GM12878 (cell line): ENCODE data around the gene CSK. TPM values are rescaled to one million over a fixed set of nuclear protein-coding genes. Genes with fewer than 3 reads are reported as not detected.

ENCODE experiments used
- ATAC-seq: fragments of 200-7000 bp; cut with Tn5 transposase; 3 replicates; pipeline ENCODE4 v1.9.1; 2020; ENCODE audit warnings: mild to moderate bottlenecking, moderate library complexity
- BruUV-seq: library from RNA; stranded (reverse); fragments of 400-500 nt; replicated peaks from 2 replicates; lab custom pipeline; 2021; lab: Mats Ljungman, UMichigan
- CTCF ChIA-PET: fragments of 300-600 bp; sonication (Branson Sonifier 250); formaldehyde crosslinking; extraction: SDS; loops from one replicate; lab custom pipeline; 2021; ENCODE audit warnings: inconsistent platforms; lab: Yijun Ruan, JAX
- POLR2A ChIA-PET: fragments of 350-600 bp; formaldehyde crosslinking; extraction: SDS; loops from one replicate; lab custom pipeline; 2021; ENCODE audit warnings: inconsistent platforms; lab: Charles Lee
- RAD21 ChIA-PET: fragments of 300-600 bp; sonication (Branson Sonifier 250); formaldehyde crosslinking; loops from one replicate; lab custom pipeline; 2023; ENCODE audit warnings: antibody characterized with exemption; ENCODE audit not compliant: unreplicated experiment; lab: Charles Lee
- SMC1A ChIA-PET: fragments of 300-600 bp; sonication (Branson Sonifier 250); formaldehyde crosslinking; loops from one replicate; lab custom pipeline; 2023; ENCODE audit not compliant: unreplicated experiment, uncharacterized antibody; lab: Charles Lee
- DNase-seq: peaks from one replicate; pipeline ENCODE4 v3.0.0-alpha.2; 2011; ENCODE audit warnings: low read depth, low spot score
- FAIRE-seq: peaks from 3 replicates; lab custom pipeline; 2011; peaks lifted over from hg19 to GRCh38; lab: Jason Lieb, UNC
- H2AFZ ChIP-seq: 2 replicates; pipeline ENCODE4 v1.6.0; 2011; ENCODE audit warnings: low read depth, low read length, control low read depth; ENCODE audit not compliant: control insufficient read depth
- H3K27ac ChIP-seq: 2 replicates; pipeline ENCODE4 v1.5.1; 2011; ENCODE audit warnings: control low read depth; ENCODE audit not compliant: control insufficient read depth, insufficient read depth
- H3K27me3 ChIP-seq, 2 experiments: replicated peaks in 1 of 2; 2 replicates each; pipeline versions ENCODE4 v1.6.0 to v1.6.1; 2011; ENCODE audit warnings: low read length in 1 of 2; ENCODE audit not compliant: control insufficient read depth in 2 of 2, insufficient read depth in 2 of 2
- H3K36me3 ChIP-seq, 2 experiments: 2 replicates each; pipeline ENCODE4 v1.5.1; 2011; ENCODE audit warnings: low read length in 1 of 2; ENCODE audit not compliant: control insufficient read depth in 2 of 2, insufficient read depth in 2 of 2
- H3K4me1 ChIP-seq: 2 replicates; pipeline ENCODE4 v1.6.1; 2011; ENCODE audit warnings: mild to moderate bottlenecking, low read length, moderate library complexity, mixed read lengths; ENCODE audit not compliant: control insufficient read depth, insufficient read depth
- H3K4me2 ChIP-seq: 2 replicates; pipeline ENCODE4 v1.6.0; 2011; ENCODE audit warnings: control low read depth; ENCODE audit not compliant: control insufficient read depth, insufficient read depth
- H3K4me3 ChIP-seq: fragments of 200-600 bp; sonication (generic); 2 replicates; pipeline ENCODE4 v1.5.1; 2016
- H3K79me2 ChIP-seq: 2 replicates; pipeline ENCODE4 v1.6.0; 2011; ENCODE audit warnings: low read length; ENCODE audit not compliant: control insufficient read depth, insufficient read depth
- H3K9ac ChIP-seq: 2 replicates; pipeline ENCODE4 v1.8.0; 2011; ENCODE audit warnings: low read length, control low read depth, mixed read lengths; ENCODE audit not compliant: control insufficient read depth, insufficient read depth
- H3K9me3 ChIP-seq: replicated peaks from 3 replicates; pipeline ENCODE4 v1.5.1; 2011; ENCODE audit warnings: mild to moderate bottlenecking, low read length; ENCODE audit not compliant: control insufficient read depth, insufficient read depth
- H4K20me1 ChIP-seq: 2 replicates; pipeline ENCODE4 v1.6.0; 2011; ENCODE audit not compliant: control insufficient read depth, insufficient read depth
- E4F1 ChIP-seq: fragments of 450-650 bp; IDR thresholded peaks from 2 replicates; pipeline ENCODE4 v1.6.1; 2018; ENCODE audit warnings: borderline replicate concordance, mild to moderate bottlenecking; ENCODE audit not compliant: partially characterized antibody
- EP300 ChIP-seq, 2 experiments: fragments of 150-350 bp in 1 of 2; IDR thresholded peaks; 2 replicates each; pipeline ENCODE4 v1.6.1; 2011 to 2012; ENCODE audit warnings: low read depth in 2 of 2, low read length in 2 of 2, borderline replicate concordance in 1 of 2, improper control_type of control experiment in 1 of 2, inconsistent platforms in 1 of 2; ENCODE audit not compliant: control insufficient read depth in 1 of 2
- ETV6 ChIP-seq, 2 experiments: fragments of 450-650 bp in 1 of 2; IDR thresholded peaks in 1 of 2; conservative IDR thresholded peaks in 1 of 2; 2 replicates each; pipeline ENCODE4 v1.6.1; 2014; ENCODE audit warnings: antibody characterized with exemption in 1 of 2, borderline replicate concordance in 1 of 2, low read depth in 1 of 2, mild to moderate bottlenecking in 1 of 2, moderate library complexity in 1 of 2
- GABPA ChIP-seq: IDR thresholded peaks from 2 replicates; pipeline ENCODE4 v1.6.1; 2014; ENCODE audit warnings: antibody characterized with exemption, low read depth, mild to moderate bottlenecking, inconsistent platforms
- NFIC ChIP-seq: IDR thresholded peaks from 2 replicates; pipeline ENCODE4 v1.6.1; 2012; ENCODE audit warnings: low read depth, mild to moderate bottlenecking, inconsistent platforms, low read length, moderate library complexity
- POLR2A ChIP-seq: IDR thresholded peaks from 2 replicates; pipeline ENCODE4 v1.6.1; 2011; ENCODE audit warnings: low read depth, mild to moderate bottlenecking, low read length
- RELA ChIP-seq: fragments of 450-650 bp; IDR thresholded peaks from 2 replicates; pipeline ENCODE4 v1.8.0; 2014; ENCODE audit warnings: borderline replicate concordance; ENCODE audit not compliant: partially characterized antibody
- SMAD1 ChIP-seq: fragments of 450-650 bp; IDR thresholded peaks from 2 replicates; pipeline ENCODE4 v1.6.1; 2018; ENCODE audit warnings: mild to moderate bottlenecking, low read depth; ENCODE audit not compliant: partially characterized antibody
- SP1 ChIP-seq: IDR thresholded peaks from one replicate; pipeline ENCODE4 v1.6.1; 2011; ENCODE audit warnings: low read depth, low read length
- SUZ12 ChIP-seq: fragments of 200-600 bp; sonication (generic); IDR thresholded peaks from one replicate; pipeline ENCODE4 v1.6.1; 2018; ENCODE audit warnings: antibody characterized with exemption, mild to moderate bottlenecking; ENCODE audit not compliant: unreplicated experiment
- ZNF592 ChIP-seq: fragments of 450-650 bp; IDR thresholded peaks from 2 replicates; pipeline ENCODE4 v1.6.1; 2017; ENCODE audit warnings: mild to moderate bottlenecking, moderate library complexity
- WGBS: methylation state at CpG from one replicate; pipeline ENCODE4 v1.1.6; 2016; ENCODE audit warnings: low lambda C conversion rate; ENCODE audit not compliant: insufficient replicate concordance, insufficient coverage; ENCODE audit errors: missing lambda C conversion rate; 5-methylcytosine and 5-hydroxymethylcytosine counted together
- in situ Hi-C: fragments of 300-500 bp; cut with MboI; formaldehyde crosslinking; loops from 9 replicates; pipeline ENCODE4 v1.14.3; 2018; ENCODE audit warnings: mixed read lengths
- intact Hi-C: fragments of 100-400 bp; cut with micrococcal nuclease; formaldehyde crosslinking; loops from one replicate; pipeline ENCODE4 v1.14.2; 2022; ENCODE audit not compliant: unreplicated experiment
- polyA plus RNA-seq, 11 experiments: library from polyadenylated mRNA; depleted of rRNA in 4 of 11; unstranded in 6 of 11; stranded (reverse) in 5 of 11; fragments of >200 nt; fragmentation: Nextera tagmentation in 4 of 11; fragmentation: Illumina TruSeq in 1 of 11; extraction: Ambion mirVana in 4 of 11; extraction: Trizol in 1 of 11; gene quantifications; 1 replicate in 1 of 11; 2 replicates in 10 of 11; pipeline versions ENCODE4 v1.2.1 to v1.2.3, GENCODE V29; 2011 to 2016; ENCODE audit warnings: inconsistent platforms in 2 of 11, missing spikeins in 2 of 11, low read depth in 1 of 11
- total RNA-seq, 4 experiments: library from RNA; depleted of rRNA in 3 of 4; stranded (reverse); fragments of >200 nt in 3 of 4; fragmentation: Illumina TruSeq in 1 of 4; extraction: Trizol in 1 of 4; gene quantifications; 2 replicates each; pipeline versions ENCODE4 v1.2.1 to v1.2.3, GENCODE V29; 2013 to 2021
- TF ChIP-seq, protein P1 (sequence below): fragments of 150-350 bp; IDR thresholded peaks from 2 replicates; pipeline ENCODE4 v1.6.1; 2014; ENCODE audit warnings: mild to moderate bottlenecking, low read depth, low read length

The CSK gene
- total and polyA plus RNA-seq, 10 of the 15 experiments (the other 5 are each of a cell fraction or from before 2014, with no cell fraction given) = 3.4 to 327 (median 75.8) TPM

GRCh38 chr15:74790080-74790916 lies 8.4 kb downstream of the CSK start:
- Histone ChIP-seq H3K36me3 (peaks cover 13 to 14% of the 10 kb centered on the region in 2 experiments; a peak in 3 of 4 replicates), H4K20me1 (no peaks in the 10 kb centered on the region), H3K9me3 (no peaks in the 10 kb centered on the region), H3K27ac (peak overlapping the region; percentile 96), H3K79me2 (peaks cover 91% of the 10 kb centered on the region), H3K4me3 (peak overlapping the region; percentile 77), H3K27me3 (no peaks in the 10 kb centered on the region), H3K4me2 (peak overlapping the region; percentile 67), H3K9ac (peak overlapping the region; percentile 82), H2AFZ (no peak overlapping the region), H3K4me1 (peaks cover 68% of the 10 kb centered on the region)
- FAIRE-seq (no peak), ATAC-seq (peak; percentile 22), DNase-seq (no peak)
- RAD21 ChIA-PET = interaction anchor here (1.0 to 25.2 kb wide), 5 partner anchors 0 to 387 kb away, joined by 4 to 1186 read pairs (median 7); partner anchors contain the start of gene CSK
- BruUV-seq = no TSS peak
- POLR2A ChIA-PET = interaction anchor here (1.3 to 14.2 kb wide), 3 partner anchors 9 to 388 kb away, joined by 5 to 602 read pairs (median 6); partner anchors contain the start of gene CSK
- WGBS = 0% methylated on average over 15 of the region's 15 CpGs
- intact Hi-C loops (no loop called here), in situ Hi-C loops (no loop called here)
- SMC1A ChIA-PET = interaction anchor here (0.7 to 15.7 kb wide), 5 partner anchors 8 to 159 kb away, joined by 3 to 811 read pairs (median 4); partner anchors contain the start of gene CSK
- CTCF ChIA-PET = interaction anchor here (1.1 to 25.9 kb wide), 6 partner anchors 8 to 156 kb away, joined by 3 to 1288 read pairs (median 14); partner anchors contain the start of gene CSK
- TF ChIP-seq RELA (peak; percentile 58), NFIC (no peak), ZNF592 (0 out of 2 replicates have a peak, but pooled peaks have one; percentile 61), GABPA (no peak), EP300 (IDR thresholded peaks at IDR 0.05; ENCODE audit: borderline replicate concordance in 1 of 2, control insufficient read depth in 1 of 2, low read depth in 2 of 2, low read length in 2 of 2) (peak; percentile 69 to 88; a peak in 2 of 4 replicates), SUZ12 (no peak), SMAD1 (no peak), E4F1 (no peak), POLR2A (peak; percentile 54; the same call in 1 of the 2 replicates), SP1 (peak; percentile 55), ETV6 (conservative IDR thresholded peaks at IDR 0.05 in 1 of 2, IDR thresholded peaks at IDR 0.05 in 1 of 2; ENCODE audit: borderline replicate concordance in 1 of 2, low read depth in 1 of 2) (peak in 1 of 2 experiments; percentile 52; a peak in 1 of 4 replicates)
- TF ChIP-seq, protein P1, sequence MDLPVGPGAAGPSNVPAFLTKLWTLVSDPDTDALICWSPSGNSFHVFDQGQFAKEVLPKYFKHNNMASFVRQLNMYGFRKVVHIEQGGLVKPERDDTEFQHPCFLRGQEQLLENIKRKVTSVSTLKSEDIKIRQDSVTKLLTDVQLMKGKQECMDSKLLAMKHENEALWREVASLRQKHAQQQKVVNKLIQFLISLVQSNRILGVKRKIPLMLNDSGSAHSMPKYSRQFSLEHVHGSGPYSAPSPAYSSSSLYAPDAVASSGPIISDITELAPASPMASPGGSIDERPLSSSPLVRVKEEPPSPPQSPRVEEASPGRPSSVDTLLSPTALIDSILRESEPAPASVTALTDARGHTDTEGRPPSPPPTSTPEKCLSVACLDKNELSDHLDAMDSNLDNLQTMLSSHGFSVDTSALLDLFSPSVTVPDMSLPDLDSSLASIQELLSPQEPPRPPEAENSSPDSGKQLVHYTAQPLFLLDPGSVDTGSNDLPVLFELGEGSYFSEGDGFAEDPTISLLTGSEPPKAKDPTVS = no peak
